ENCODE measurements around the gene RADIL.

GRCh38 chr7:4769761-4770160 lies 113.8 kb downstream of the RADIL start:
- TF ChIP-seq CTCF (IDR thresholded peaks at IDR 0.05) (no peak), POLR2A (IDR thresholded peaks at IDR 0.05) (no peak)

Measured in lower leg skin (tissue), 3 donors.